Measurements from ENCODE around the gene STX3. TPM values are rescaled to one million over a fixed set of nuclear protein-coding genes. Genes with fewer than 3 reads are reported as not detected.

The STX3 gene
- total and polyA plus RNA-seq, 2 of the 8 experiments (the other 6 are each of a cell fraction or from before 2014, with no cell fraction given) = 50.5 to 56.1 TPM

GRCh38 chr11:59800390-59801025, 45.3 kb downstream of the STX3 start (continued):
- no peak for TF ChIP-seq TEAD4 (IDR thresholded peaks at IDR 0.05; ENCODE audit: low read depth, low read length)
- no peak for TF ChIP-seq RFX5 (IDR thresholded peaks at IDR 0.05; ENCODE audit: borderline replicate concordance, low read depth, low read length)
- no peak for TF ChIP-seq KDM1A (IDR thresholded peaks at IDR 0.05; ENCODE audit: borderline replicate concordance, low read length)

All from H1 (cell line).